Measurements from ENCODE around the gene CEMP1. TPM values are rescaled to one million over a fixed set of nuclear protein-coding genes. Genes with fewer than 3 reads are reported as not detected.

CEMP1 gene
- total RNA-seq, 1 experiment from 2014 or later = not detected

- DNase-seq (ENCODE audit: low read depth, low spot score) (no peak), ATAC-seq (no peak)
- Histone ChIP-seq H3K27me3 (ENCODE audit: control insufficient read depth, insufficient read depth, low read length) (no peaks in the 10 kb centered on the region), H3K4me3 (ENCODE audit: low read depth in 2 of 2, low read length in 2 of 2) (peak overlapping the region; percentile 42 to 95), H3K9me3 (ENCODE audit: control insufficient read depth, insufficient read depth, low read depth, low read length) (no peaks in the 10 kb centered on the region), H3K36me3 (ENCODE audit: control insufficient read depth, insufficient read depth, low read length) (peaks cover 2% of the 10 kb centered on the region; the same call in 1 of the 2 replicates), H3K4me1 (ENCODE audit: control insufficient read depth, insufficient read depth, low read length) (peaks cover 28% of the 10 kb centered on the region), H3K27ac (ENCODE audit: low read length) (peak overlapping the region; percentile 73)
- in situ Hi-C loops (cut with HindIII; ENCODE audit: low pct_unique_long_range_greater_than_20kb, low sequenced_read_pairs) (no loop called here), intact Hi-C loops (cut with micrococcal nuclease; ENCODE audit: unreplicated experiment) (no loop called here)
- no TSS peak for BruUV-seq (replicated peaks)
- ChIA-PET CTCF (interaction anchor here (0.6 kb wide), 1 partner anchor 38 kb away, joined by 3 read pairs; the partner anchor contains the start of gene TBC1D24), POLR2A (no interaction called here)
- TF ChIP-seq REST (IDR thresholded peaks at IDR 0.05; ENCODE audit: insufficient read depth in 1 of 2, low read depth in 2 of 2, low read length in 1 of 2) = no peak
- no peak for TF ChIP-seq POLR2AphosphoS5 (IDR thresholded peaks at IDR 0.05; ENCODE audit: low read depth, low read length)
- TF ChIP-seq TCF7L2 (IDR thresholded peaks at IDR 0.05; ENCODE audit: low read depth, low read length) = no peak
- no peak for TF ChIP-seq SIN3A (IDR thresholded peaks at IDR 0.05; ENCODE audit: borderline replicate concordance, insufficient read depth, low read depth, low read length)
- TF ChIP-seq CTCF (IDR thresholded peaks at IDR 0.05) = no peak; the same call in 1 of the 2 replicates
Measured at GRCh38 chr16:2512735-2513404, 18.3 kb downstream of the CEMP1 start.

GRCh38 chr16:2511996-2512734 lies 19.0 kb downstream of the CEMP1 start:
- BruUV-seq (replicated peaks) = no TSS peak
- H3K4me1 ChIP-seq (ENCODE audit: control insufficient read depth, insufficient read depth, low read length) = peaks cover 23% of the 10 kb centered on the region
- TF ChIP-seq REST (IDR thresholded peaks at IDR 0.05; ENCODE audit: insufficient read depth in 1 of 2, low read depth in 2 of 2, low read length in 1 of 2) = no peak
- TF ChIP-seq CTCF (IDR thresholded peaks at IDR 0.05) = no peak
- TF ChIP-seq POLR2AphosphoS5 (IDR thresholded peaks at IDR 0.05; ENCODE audit: low read depth, low read length) = no peak
- no peak for TF ChIP-seq SIN3A (IDR thresholded peaks at IDR 0.05; ENCODE audit: borderline replicate concordance, insufficient read depth, low read depth, low read length)
- no peak for TF ChIP-seq TCF7L2 (IDR thresholded peaks at IDR 0.05; ENCODE audit: low read depth, low read length)
- no peaks in the 10 kb centered on the region for H3K9me3 ChIP-seq (ENCODE audit: control insufficient read depth, insufficient read depth, low read depth, low read length)
- peaks cover 2% of the 10 kb centered on the region; the same call in 1 of the 2 replicates for H3K36me3 ChIP-seq (ENCODE audit: control insufficient read depth, insufficient read depth, low read length)
- DNase-seq (ENCODE audit: low read depth, low spot score) = no peak
- no peak overlapping the region for H3K4me3 ChIP-seq (ENCODE audit: low read depth in 2 of 2, low read length in 2 of 2)
- ChIA-PET POLR2A (no interaction called here), CTCF (no interaction called here)
- no peaks in the 10 kb centered on the region for H3K27me3 ChIP-seq (ENCODE audit: control insufficient read depth, insufficient read depth, low read length)
- in situ Hi-C loops (cut with HindIII; ENCODE audit: low pct_unique_long_range_greater_than_20kb, low sequenced_read_pairs) = no loop called here
- ATAC-seq = no peak
- no peak overlapping the region; the same call in 1 of the 2 replicates for H3K27ac ChIP-seq (ENCODE audit: low read length)
- intact Hi-C loops (cut with micrococcal nuclease; ENCODE audit: unreplicated experiment) = no loop called here

Data from Panc1 (cell line).